DND-41 (cell line): ENCODE data around the gene CHSY1.

ENCODE experiments used
- EZH2 ChIP-seq: IDR thresholded peaks from 3 replicates; pipeline ENCODE4 v1.6.1; 2012; ENCODE audit warnings: borderline replicate concordance, low read depth, mild to moderate bottlenecking, moderate library complexity, low read length, inconsistent platforms; ENCODE audit not compliant: severe bottlenecking
- TF ChIP-seq, protein P1 (sequence below): IDR thresholded peaks from 2 replicates; pipeline ENCODE4 v1.5.1; 2012; ENCODE audit warnings: borderline replicate concordance, low read length, moderate library complexity, mild to moderate bottlenecking; ENCODE audit not compliant: poor library complexity, severe bottlenecking; ENCODE audit errors: extremely low read depth

DNA sequence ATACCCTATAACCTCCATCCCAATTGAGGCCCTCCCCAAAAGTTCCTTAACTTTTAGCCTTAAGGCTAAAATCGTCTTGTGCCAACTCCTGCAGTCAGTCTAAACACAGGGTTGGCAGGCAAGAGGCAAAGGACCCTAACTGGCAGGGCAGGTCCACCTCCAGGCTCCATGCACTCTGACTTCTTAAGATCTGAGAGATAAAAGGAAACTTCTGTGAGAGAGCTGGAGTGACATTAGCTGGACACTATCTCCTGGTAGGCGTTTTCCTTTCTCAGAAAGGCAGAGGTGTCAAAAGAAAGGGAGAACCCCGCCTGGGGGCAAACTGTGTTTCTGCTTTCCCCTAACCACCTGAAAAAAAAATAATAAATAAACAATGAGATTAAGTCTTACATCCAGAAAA lies 3.6 kb downstream of the CHSY1 start:
- TF ChIP-seq, protein P1, sequence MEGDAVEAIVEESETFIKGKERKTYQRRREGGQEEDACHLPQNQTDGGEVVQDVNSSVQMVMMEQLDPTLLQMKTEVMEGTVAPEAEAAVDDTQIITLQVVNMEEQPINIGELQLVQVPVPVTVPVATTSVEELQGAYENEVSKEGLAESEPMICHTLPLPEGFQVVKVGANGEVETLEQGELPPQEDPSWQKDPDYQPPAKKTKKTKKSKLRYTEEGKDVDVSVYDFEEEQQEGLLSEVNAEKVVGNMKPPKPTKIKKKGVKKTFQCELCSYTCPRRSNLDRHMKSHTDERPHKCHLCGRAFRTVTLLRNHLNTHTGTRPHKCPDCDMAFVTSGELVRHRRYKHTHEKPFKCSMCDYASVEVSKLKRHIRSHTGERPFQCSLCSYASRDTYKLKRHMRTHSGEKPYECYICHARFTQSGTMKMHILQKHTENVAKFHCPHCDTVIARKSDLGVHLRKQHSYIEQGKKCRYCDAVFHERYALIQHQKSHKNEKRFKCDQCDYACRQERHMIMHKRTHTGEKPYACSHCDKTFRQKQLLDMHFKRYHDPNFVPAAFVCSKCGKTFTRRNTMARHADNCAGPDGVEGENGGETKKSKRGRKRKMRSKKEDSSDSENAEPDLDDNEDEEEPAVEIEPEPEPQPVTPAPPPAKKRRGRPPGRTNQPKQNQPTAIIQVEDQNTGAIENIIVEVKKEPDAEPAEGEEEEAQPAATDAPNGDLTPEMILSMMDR: no peak
- TF ChIP-seq EZH2: no peak
